CD14-positive monocyte (primary cell): ENCODE results near the gene TMEM150A. TPM values are rescaled to one million over a fixed set of nuclear protein-coding genes. Genes with fewer than 3 reads are reported as not detected.

ENCODE experiments used
- DNase-seq, 3 donors: peaks; one replicate each; pipeline ENCODE4 v3.0.0-alpha.2; 2011 to 2022
- H2AFZ ChIP-seq: 2 replicates; pipeline ENCODE4 v1.6.0; 2012; ENCODE audit warnings: mild to moderate bottlenecking, low read depth, low read length, inconsistent platforms; ENCODE audit not compliant: insufficient read depth, poor library complexity, severe bottlenecking
- H3K27ac ChIP-seq, 2 donors: 1 replicate in 1 of 2; 2 replicates in 1 of 2; pipeline ENCODE4 v1.5.1; 2012 to 2013; ENCODE audit warnings: low read length in 2 of 2, control low read depth in 1 of 2, inconsistent platforms in 1 of 2, low read depth in 1 of 2, mild to moderate bottlenecking in 1 of 2
- H3K27me3 ChIP-seq, 2 donors: one replicate each; pipeline versions ENCODE4 v1.6.0 to v1.6.1; 2011 to 2013; ENCODE audit warnings: low read length in 2 of 2; ENCODE audit not compliant: control insufficient read depth in 2 of 2, insufficient read depth in 2 of 2
- H3K36me3 ChIP-seq, 2 donors: replicated peaks in 1 of 2; 1 replicate in 1 of 2; 2 replicates in 1 of 2; pipeline versions ENCODE4 v1.5.1 to v1.6.1; 2012 to 2013; ENCODE audit warnings: low read length in 2 of 2, control low read depth in 1 of 2, inconsistent platforms in 1 of 2, mild to moderate bottlenecking in 1 of 2; ENCODE audit not compliant: insufficient read depth in 2 of 2, control insufficient read depth in 1 of 2
- H3K4me1 ChIP-seq, 2 donors: 1 replicate in 1 of 2; 2 replicates in 1 of 2; pipeline versions ENCODE4 v1.5.1 to v1.6.1; 2012 to 2013; ENCODE audit warnings: low read length in 2 of 2, control low read depth in 1 of 2, inconsistent platforms in 1 of 2, mild to moderate bottlenecking in 1 of 2, moderate library complexity in 1 of 2; ENCODE audit not compliant: insufficient read depth in 2 of 2, control insufficient read depth in 1 of 2
- H3K4me2 ChIP-seq: replicated peaks from 2 replicates; pipeline ENCODE3; 2012; ENCODE audit warnings: low read length, moderate library complexity, mild to moderate bottlenecking; ENCODE audit not compliant: poor library complexity, severe bottlenecking; ENCODE audit errors: extremely low read depth
- H3K4me3 ChIP-seq, 3 experiments: fragments of 200-600 bp in 1 of 3; sonication (generic) in 1 of 3; replicated peaks in 1 of 3; 1 replicate in 2 of 3; 2 replicates in 1 of 3; pipeline ENCODE4 v1.5.1; 2011 to 2013; ENCODE audit warnings: low read length in 3 of 3, mild to moderate bottlenecking in 3 of 3, control low read depth in 2 of 3, low read depth in 2 of 3, inconsistent platforms in 1 of 3, moderate library complexity in 1 of 3
- H3K79me2 ChIP-seq: 2 replicates; pipeline ENCODE4 v1.6.0; 2012; ENCODE audit warnings: mild to moderate bottlenecking, control low read depth, inconsistent platforms, low read length, moderate library complexity; ENCODE audit not compliant: insufficient read depth
- H3K9ac ChIP-seq: 2 replicates; pipeline ENCODE4 v1.6.0; 2017; ENCODE audit warnings: low read length, mild to moderate bottlenecking; ENCODE audit not compliant: insufficient read depth, poor library complexity, severe bottlenecking
- H3K9me3 ChIP-seq, 2 donors: replicated peaks in 1 of 2; 1 replicate in 1 of 2; 2 replicates in 1 of 2; pipeline versions ENCODE4 v1.5.1 to v1.6.1; 2012 to 2013; ENCODE audit warnings: low read length in 2 of 2, control low read depth in 1 of 2; ENCODE audit not compliant: control insufficient read depth in 1 of 2, insufficient read depth in 1 of 2
- H4K20me1 ChIP-seq: 2 replicates; pipeline ENCODE4 v1.6.0; 2012; ENCODE audit warnings: mild to moderate bottlenecking, low read length, control low read depth, moderate library complexity; ENCODE audit not compliant: insufficient read depth
- H3K27ac Mint-ChIP-seq, 7 donors: one replicate each; pipeline ENCODE4 v1.8.0; 2020; ENCODE audit warnings: mild to moderate bottlenecking in 7 of 7, mixed read lengths in 7 of 7, moderate library complexity in 6 of 7, inconsistent platforms in 2 of 7
- H3K27me3 Mint-ChIP-seq, 3 donors: one replicate each; pipeline ENCODE4 v1.8.0; 2021 to 2022; ENCODE audit warnings: low read depth in 3 of 3, mild to moderate bottlenecking in 3 of 3, mixed read lengths in 3 of 3, moderate library complexity in 3 of 3, inconsistent platforms in 1 of 3
- H3K36me3 Mint-ChIP-seq, 2 donors: one replicate each; pipeline ENCODE4 v1.8.0; 2020; ENCODE audit warnings: mixed read lengths in 2 of 2, inconsistent platforms in 1 of 2, mild to moderate bottlenecking in 1 of 2
- H3K4me1 Mint-ChIP-seq: one replicate; pipeline ENCODE4 v1.8.0; 2020; ENCODE audit warnings: mild to moderate bottlenecking, mixed read lengths
- H3K4me3 Mint-ChIP-seq, 2 donors: one replicate each; pipeline ENCODE4 v1.8.0; 2020; ENCODE audit warnings: mild to moderate bottlenecking in 2 of 2, mixed read lengths in 2 of 2, moderate library complexity in 1 of 2
- H3K9me3 Mint-ChIP-seq, 7 donors: one replicate each; pipeline ENCODE4 v1.8.0; 2020 to 2022; ENCODE audit warnings: mixed read lengths in 7 of 7, mild to moderate bottlenecking in 6 of 7, moderate library complexity in 6 of 7, inconsistent platforms in 2 of 7
- CTCF ChIP-seq: fragments of 200-600 bp; IDR thresholded peaks from one replicate; pipeline ENCODE4 v1.8.0; 2022; ENCODE audit warnings: antibody characterized with exemption, mild to moderate bottlenecking
- WGBS: methylation state at CpG from one replicate; pipeline ENCODE4 v1.1.5; 2013; ENCODE audit warnings: missing lambda C conversion rate; ENCODE audit not compliant: insufficient coverage; 5-methylcytosine and 5-hydroxymethylcytosine counted together
- intact Hi-C, 2 donors: fragments of 100-400 bp; cut with micrococcal nuclease; formaldehyde crosslinking; loops; one replicate each; pipeline versions ENCODE4 v1.15.0 to v1.15.1; 2023
- polyA plus RNA-seq, 3 donors: library from polyadenylated mRNA; depleted of rRNA in 1 of 3; unstranded in 2 of 3; stranded (reverse) in 1 of 3; fragments of 300-500 nt in 2 of 3; fragments of >200 nt in 1 of 3; fragmentation: Illumina TruSeq in 2 of 3; gene quantifications; 1 replicate in 2 of 3; 2 replicates in 1 of 3; pipeline ENCODE4 v1.2.3, GENCODE V29; 2012 to 2021

The TMEM150A gene
- polyA plus RNA-seq, 3 donors, result 24.7 to 29.1 (median 26.6) TPM

- no peak for DNase-seq
- Mint-ChIP-seq H3K36me3 (peaks cover 13 to 18% of the 10 kb centered on the region in 2 donors), H3K27me3 (peaks cover 0 to 2% (median 0%) of the 10 kb centered on the region in 3 donors), H3K9me3 (no peaks in the 10 kb centered on the region), H3K27ac (peak overlapping the region; percentile 85 to 95 (median 91)), H3K4me3 (peak overlapping the region in 1 of 2 donors; percentile 73), H3K4me1 (peaks cover 83% of the 10 kb centered on the region)
- H3K9ac ChIP-seq, result no peak overlapping the region
- no peaks in the 10 kb centered on the region for H3K9me3 ChIP-seq
- peaks cover 84 to 87% of the 10 kb centered on the region in 2 donors for H3K4me1 ChIP-seq
- peaks cover 63% of the 10 kb centered on the region for H3K79me2 ChIP-seq
- H3K4me3 ChIP-seq, result peak overlapping the region in 1 of 3 experiments; percentile 61
- no peak overlapping the region for H2AFZ ChIP-seq
- peak overlapping the region; percentile 69 for H3K4me2 ChIP-seq
- H3K27ac ChIP-seq, result peak overlapping the region; percentile 69 to 74
- peaks cover 0 to 6% of the 10 kb centered on the region in 2 donors for H3K36me3 ChIP-seq
- no peaks in the 10 kb centered on the region for H4K20me1 ChIP-seq
- TF ChIP-seq CTCF, result no peak
- intact Hi-C loops, result loop anchor here in 1 of 2 donors (5.0 kb wide), 1 partner anchor 114 kb away; no protein-coding TSS in a partner anchor
- 27% methylated on average over 2 of the region's 4 CpGs for WGBS
- H3K27me3 ChIP-seq, result no peaks in the 10 kb centered on the region
Measured at GRCh38 chr2:85588645-85589044, 13.9 kb downstream of the TMEM150A start.

- Histone ChIP-seq H2AFZ (no peak overlapping the region), H3K9ac (peak overlapping the region; percentile 15), H3K4me3 (peak overlapping the region in 1 of 3 experiments; percentile 61), H3K79me2 (peaks cover 60% of the 10 kb centered on the region), H3K4me1 (peaks cover 88 to 91% of the 10 kb centered on the region in 2 donors), H3K27me3 (no peaks in the 10 kb centered on the region), H3K36me3 (peaks cover 0 to 4% of the 10 kb centered on the region in 2 donors), H3K27ac (peak overlapping the region; percentile 69 to 74), H4K20me1 (no peaks in the 10 kb centered on the region), H3K4me2 (peak overlapping the region; percentile 69), H3K9me3 (no peaks in the 10 kb centered on the region)
- 0% methylated on average over 4 of the region's 4 CpGs for WGBS
- DNase-seq, result no peak
- Mint-ChIP-seq H3K36me3 (peaks cover 13 to 19% of the 10 kb centered on the region in 2 donors), H3K9me3 (no peaks in the 10 kb centered on the region), H3K4me3 (peak overlapping the region; percentile 28 to 73), H3K27me3 (peaks cover 0 to 2% (median 0%) of the 10 kb centered on the region in 3 donors), H3K4me1 (peaks cover 87% of the 10 kb centered on the region), H3K27ac (peak overlapping the region; percentile 85 to 95 (median 91))
- no peak for TF ChIP-seq CTCF
- intact Hi-C loops, result loop anchor here in 1 of 2 donors (5.0 kb wide), 1 partner anchor 114 kb away; no protein-coding TSS in a partner anchor
Measured at GRCh38 chr2:85588236-85588635, 14.3 kb downstream of the TMEM150A start.
